Measurements from ENCODE around the gene MUC21.
"Not testable (repeated sequence)": the region's sequence is repeated elsewhere in the genome, so short reads cannot be mapped to it uniquely, and the experiment has no call there.

MUC21 gene

GRCh38 chr6:31010393-31011060, 27.0 kb downstream of the MUC21 start, which contains the start of gene MUC22:
Gene MUC22, plus strand, starts transcription at chr6:31010474. Its CDS starts 233 bp downstream, at chr6:31010707.
- DNase-seq, result no peak

DNA sequence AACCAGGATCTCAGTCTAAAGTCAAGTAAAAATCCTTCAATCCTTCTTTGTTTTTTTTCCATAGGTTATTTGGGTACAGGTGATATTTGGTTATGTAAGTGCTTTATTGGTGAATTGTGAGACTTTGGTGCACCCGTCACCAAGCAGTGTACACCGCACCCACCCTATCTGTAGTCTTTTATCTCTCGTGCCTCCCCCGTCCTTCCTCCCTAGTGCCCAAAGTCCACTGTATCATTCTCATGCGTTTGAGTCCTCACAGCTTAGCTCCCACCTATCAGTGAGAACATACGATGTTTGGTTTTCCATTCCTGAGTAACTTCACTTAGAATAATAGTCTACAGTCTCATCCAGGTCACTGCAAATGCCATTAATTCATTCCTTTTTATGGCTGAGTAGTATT, 27.6 kb downstream of the MUC21 start:
- no peak for DNase-seq

- no peak for DNase-seq
Observed at GRCh38 chr6:31016659-31017299, 33.3 kb downstream of the MUC21 start.

DNA sequence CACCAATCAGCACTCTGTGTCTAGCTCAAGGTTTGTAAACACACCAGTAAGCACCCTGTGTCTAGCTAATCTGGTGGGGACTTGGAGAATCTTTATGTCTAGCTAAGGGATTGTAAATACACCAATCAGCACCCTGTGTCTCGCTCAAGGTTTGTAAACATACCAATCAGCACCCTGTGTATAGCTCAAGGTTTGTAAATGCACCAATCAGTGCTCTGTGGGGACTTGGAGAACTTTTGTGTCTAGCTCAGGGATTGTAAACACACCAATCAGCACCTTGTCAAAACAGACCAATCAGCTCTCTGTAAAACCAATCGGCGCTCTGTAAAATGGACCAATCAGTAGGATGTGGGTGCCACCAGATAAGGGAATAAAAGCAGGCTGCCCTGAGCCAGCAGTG, 33.9 kb downstream of the MUC21 start:
- not testable (repeated sequence) for DNase-seq

- no peak for DNase-seq
Observed at GRCh38 chr6:31020057-31020456, 36.5 kb downstream of the MUC21 start.

- DNase-seq, result not testable (repeated sequence)
Observed at GRCh38 chr6:31020631-31021255, 37.2 kb downstream of the MUC21 start.

- not testable (repeated sequence) for DNase-seq
Observed at GRCh38 chr6:31021705-31022531, 38.4 kb downstream of the MUC21 start.

- DNase-seq, result no peak
Observed at GRCh38 chr6:31025595-31025994, 42.1 kb downstream of the MUC21 start.

DNA sequence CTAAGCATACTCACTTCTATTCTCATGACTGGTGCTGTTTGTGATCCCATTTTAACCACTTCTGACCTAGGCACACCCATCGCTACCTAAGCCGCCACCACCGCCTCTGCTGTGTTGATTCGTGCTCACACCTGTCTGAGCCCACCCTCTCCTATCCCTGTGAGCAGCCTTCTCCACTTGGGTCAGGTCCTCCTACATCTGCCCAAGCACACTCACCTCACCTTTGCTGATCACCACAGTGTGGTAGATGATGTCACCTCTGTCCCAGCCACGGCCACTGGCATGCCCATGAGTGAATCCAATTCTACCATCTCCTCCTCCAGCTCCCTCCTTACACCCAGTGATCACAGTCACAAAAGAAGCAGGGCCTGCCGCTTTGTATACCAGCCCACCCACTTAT, 47.6 kb downstream of the MUC21 start:
- DNase-seq, result no peak

DNA sequence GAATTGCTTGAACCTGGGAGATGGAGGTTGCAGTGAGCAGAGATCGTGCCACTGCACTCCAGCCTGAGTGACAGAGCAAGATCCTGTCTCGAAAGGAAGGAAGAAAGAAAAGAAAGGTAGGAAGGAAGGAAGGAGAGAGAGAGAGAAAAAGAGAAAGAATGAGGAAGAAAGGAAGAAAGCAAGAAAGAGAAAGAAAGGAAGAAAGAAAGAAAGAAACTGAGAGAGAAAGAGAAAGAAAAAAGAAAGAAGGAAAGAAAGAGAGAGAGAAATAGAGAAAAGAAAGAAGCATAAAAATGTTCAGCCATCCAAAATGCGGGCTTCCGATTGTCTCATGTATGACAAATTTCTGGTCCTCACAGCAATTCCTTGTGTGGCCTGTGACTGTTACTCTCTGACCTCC, 49.6 kb downstream of the MUC21 start:
- DNase-seq, result no peak

- no peak for DNase-seq
Observed at GRCh38 chr6:31035862-31036497, 52.5 kb downstream of the MUC21 start.

GRCh38 chr6:31037169-31037568, 53.7 kb downstream of the MUC21 start:
- no peak for DNase-seq

DNA sequence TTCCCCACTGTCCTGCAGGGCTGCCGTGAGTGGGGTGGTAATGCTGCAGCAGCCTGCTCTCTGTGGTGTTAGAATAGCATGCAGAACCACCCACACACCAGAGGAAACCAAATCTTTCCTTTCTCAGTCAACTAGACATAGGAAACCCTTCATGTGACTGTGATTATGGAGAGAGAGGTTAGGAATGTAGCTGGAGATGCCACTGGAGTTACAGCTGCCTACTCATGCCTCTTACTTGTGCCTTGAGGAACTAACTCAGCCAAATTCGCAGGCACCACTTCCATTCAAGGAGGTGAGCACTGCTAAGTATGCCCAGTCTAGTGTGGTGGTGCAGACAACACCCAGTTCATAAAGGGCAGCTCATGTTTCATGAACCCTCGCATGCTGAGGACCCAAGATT, 54.2 kb downstream of the MUC21 start:
- no peak for DNase-seq

- no peak for DNase-seq
Observed at GRCh38 chr6:31038559-31038958, 55.0 kb downstream of the MUC21 start.

All from activated CD8-positive, alpha-beta memory T cell treated with anti-CD3 and anti-CD28 coated beads, Interleukin-2, amount 50 U/mL, for 4 hours (primary cell).